Activated CD4-positive, CD25-positive, alpha-beta regulatory T cell treated with anti-CD3 and anti-CD28 coated beads, Interleukin-2, amount 50 U/mL, for 24 hours (primary cell): ENCODE results near the gene CCT7.

Experiments
- ATAC-seq, 2 donors: fragments of 150-1000 bp; cut with Tn5 transposase; one replicate each; pipeline ENCODE4 v1.10.0; 2021; ENCODE audit warnings: mild to moderate bottlenecking in 1 of 2, moderate library complexity in 1 of 2

Gene CCT7

GRCh38 chr2:73227086-73227485 is 7.0 kb upstream of the CCT7 start:
- no peak for ATAC-seq

- no peak for ATAC-seq
These were observed 5.5 kb upstream of the CCT7 start for GRCh38 chr2:73228631-73229030.

- ATAC-seq: no peak
These were observed 1.5 kb upstream of the CCT7 start for GRCh38 chr2:73232403-73233153.

- peak; percentile 88 to 90 for ATAC-seq
These were observed 765 bp upstream of the CCT7 start, which contains the start of gene PRADC1 for GRCh38 chr2:73233154-73233931. PRADC1 (minus strand) TSS chr2:73233239; CDS start chr2:73233160, 79 bp downstream.

GRCh38 chr2:73235315-73236028 is 1.4 kb downstream of the CCT7 start:
- no peak for ATAC-seq

- no peak for ATAC-seq
These were observed 3.1 kb downstream of the CCT7 start for GRCh38 chr2:73237168-73237567.

- no peak for ATAC-seq
These were observed 4.0 kb downstream of the CCT7 start for GRCh38 chr2:73238149-73238548.

GRCh38 chr2:73238976-73239375 is 4.9 kb downstream of the CCT7 start:
- ATAC-seq: no peak

- no peak for ATAC-seq
These were observed 5.7 kb downstream of the CCT7 start for GRCh38 chr2:73239776-73240175.

GRCh38 chr2:73243884-73244570 is 9.9 kb downstream of the CCT7 start:
- no peak for ATAC-seq

- no peak for ATAC-seq
These were observed 10.5 kb downstream of the CCT7 start for GRCh38 chr2:73244580-73244979.

GRCh38 chr2:73246850-73247249 is 12.7 kb downstream of the CCT7 start:
- ATAC-seq: no peak

GRCh38 chr2:73249636-73250035 is 15.5 kb downstream of the CCT7 start:
- no peak for ATAC-seq

GRCh38 chr2:73250872-73251846 is 17.1 kb downstream of the CCT7 start:
- ATAC-seq: no peak

GRCh38 chr2:73252238-73253027 is 18.3 kb downstream of the CCT7 start:
- ATAC-seq: no peak

GRCh38 chr2:73253400-73253799 is 19.3 kb downstream of the CCT7 start:
- ATAC-seq: no peak

GRCh38 chr2:73253901-73254300 is 19.8 kb downstream of the CCT7 start:
- no peak for ATAC-seq

- no peak for ATAC-seq
These were observed 20.4 kb downstream of the CCT7 start for GRCh38 chr2:73254343-73255006.

- no peak for ATAC-seq
These were observed 21.0 kb downstream of the CCT7 start for GRCh38 chr2:73255007-73255644.
